HG03378 (cell line): ENCODE data around the gene NEK10.
"Not testable (repeated sequence)": the region's sequence is repeated elsewhere in the genome, so short reads cannot be mapped to it uniquely, and the experiment has no call there.

Experiments used
- ATAC-seq: cut with Tn5 transposase; IDR thresholded peaks from one replicate; pipeline ENCODE4 v1.9.1; 2021; ENCODE audit warnings: mild to moderate bottlenecking, moderate library complexity; ENCODE audit not compliant: unreplicated experiment

The NEK10 gene, protein sequence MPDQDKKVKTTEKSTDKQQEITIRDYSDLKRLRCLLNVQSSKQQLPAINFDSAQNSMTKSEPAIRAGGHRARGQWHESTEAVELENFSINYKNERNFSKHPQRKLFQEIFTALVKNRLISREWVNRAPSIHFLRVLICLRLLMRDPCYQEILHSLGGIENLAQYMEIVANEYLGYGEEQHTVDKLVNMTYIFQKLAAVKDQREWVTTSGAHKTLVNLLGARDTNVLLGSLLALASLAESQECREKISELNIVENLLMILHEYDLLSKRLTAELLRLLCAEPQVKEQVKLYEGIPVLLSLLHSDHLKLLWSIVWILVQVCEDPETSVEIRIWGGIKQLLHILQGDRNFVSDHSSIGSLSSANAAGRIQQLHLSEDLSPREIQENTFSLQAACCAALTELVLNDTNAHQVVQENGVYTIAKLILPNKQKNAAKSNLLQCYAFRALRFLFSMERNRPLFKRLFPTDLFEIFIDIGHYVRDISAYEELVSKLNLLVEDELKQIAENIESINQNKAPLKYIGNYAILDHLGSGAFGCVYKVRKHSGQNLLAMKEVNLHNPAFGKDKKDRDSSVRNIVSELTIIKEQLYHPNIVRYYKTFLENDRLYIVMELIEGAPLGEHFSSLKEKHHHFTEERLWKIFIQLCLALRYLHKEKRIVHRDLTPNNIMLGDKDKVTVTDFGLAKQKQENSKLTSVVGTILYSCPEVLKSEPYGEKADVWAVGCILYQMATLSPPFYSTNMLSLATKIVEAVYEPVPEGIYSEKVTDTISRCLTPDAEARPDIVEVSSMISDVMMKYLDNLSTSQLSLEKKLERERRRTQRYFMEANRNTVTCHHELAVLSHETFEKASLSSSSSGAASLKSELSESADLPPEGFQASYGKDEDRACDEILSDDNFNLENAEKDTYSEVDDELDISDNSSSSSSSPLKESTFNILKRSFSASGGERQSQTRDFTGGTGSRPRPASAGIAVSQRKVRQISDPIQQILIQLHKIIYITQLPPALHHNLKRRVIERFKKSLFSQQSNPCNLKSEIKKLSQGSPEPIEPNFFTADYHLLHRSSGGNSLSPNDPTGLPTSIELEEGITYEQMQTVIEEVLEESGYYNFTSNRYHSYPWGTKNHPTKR

DNA sequence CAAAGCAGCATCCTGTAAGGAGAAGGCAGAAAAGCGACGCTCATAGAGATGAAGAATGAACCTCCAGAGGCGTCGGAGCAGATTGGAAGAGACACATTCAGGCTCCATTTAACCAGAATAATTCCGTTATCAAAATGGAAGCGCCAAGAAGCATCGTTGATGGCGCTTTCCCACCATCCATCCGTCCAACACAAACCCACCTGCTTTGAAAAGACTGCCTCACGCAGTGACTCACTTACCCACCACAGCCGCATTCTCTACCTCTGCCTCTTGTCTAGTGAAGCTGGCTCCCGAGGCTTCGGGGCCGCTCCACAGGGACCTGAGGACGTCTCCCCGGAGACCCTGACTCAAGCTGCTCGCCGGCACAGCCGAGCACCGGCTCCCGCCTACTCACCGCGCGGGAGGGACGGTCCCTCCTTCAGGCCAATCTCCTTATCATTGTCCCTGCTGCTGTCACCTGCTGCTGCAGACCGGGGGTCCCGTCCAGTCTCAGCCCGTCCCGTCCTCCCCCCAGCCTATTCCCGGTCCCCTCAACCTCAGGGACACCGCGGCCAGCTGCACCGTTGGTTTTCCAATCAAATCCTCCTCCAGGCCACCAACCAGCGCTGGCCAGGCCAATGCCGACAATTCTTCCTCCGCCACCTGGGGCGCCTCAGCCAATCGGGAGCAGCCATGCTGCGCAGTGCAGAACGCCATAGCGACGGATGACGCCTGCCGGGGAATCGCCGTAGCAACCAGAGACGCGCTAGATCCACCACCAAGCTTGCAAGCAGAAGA is at the start of gene NEK10:
Gene NEK10 (minus strand): TSS at position 553 of the 777 bp plus-strand sequence. CDS start 16,501 bp downstream, outside the sequence.
- ATAC-seq: peak; percentile 100

DNA sequence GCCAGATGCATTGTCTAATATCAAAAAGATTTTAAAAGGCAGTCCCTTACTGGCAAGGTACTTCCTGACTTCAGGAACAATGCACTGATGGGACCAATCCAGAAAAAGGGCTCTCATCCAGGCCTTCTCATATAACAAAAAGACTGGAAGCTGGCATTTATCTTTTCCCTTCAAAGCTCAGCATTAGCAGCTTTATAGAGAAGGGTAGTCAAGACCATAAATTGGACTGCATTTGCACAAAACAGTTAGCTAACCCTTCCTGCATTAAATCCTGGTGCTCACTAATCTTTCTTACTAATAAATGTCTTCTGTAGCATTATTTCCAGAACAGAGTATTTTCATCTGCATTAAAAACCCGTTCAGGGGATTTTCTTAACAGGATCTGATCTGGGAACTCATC is 46.0 kb upstream of the NEK10 start:
- no peak for ATAC-seq

DNA sequence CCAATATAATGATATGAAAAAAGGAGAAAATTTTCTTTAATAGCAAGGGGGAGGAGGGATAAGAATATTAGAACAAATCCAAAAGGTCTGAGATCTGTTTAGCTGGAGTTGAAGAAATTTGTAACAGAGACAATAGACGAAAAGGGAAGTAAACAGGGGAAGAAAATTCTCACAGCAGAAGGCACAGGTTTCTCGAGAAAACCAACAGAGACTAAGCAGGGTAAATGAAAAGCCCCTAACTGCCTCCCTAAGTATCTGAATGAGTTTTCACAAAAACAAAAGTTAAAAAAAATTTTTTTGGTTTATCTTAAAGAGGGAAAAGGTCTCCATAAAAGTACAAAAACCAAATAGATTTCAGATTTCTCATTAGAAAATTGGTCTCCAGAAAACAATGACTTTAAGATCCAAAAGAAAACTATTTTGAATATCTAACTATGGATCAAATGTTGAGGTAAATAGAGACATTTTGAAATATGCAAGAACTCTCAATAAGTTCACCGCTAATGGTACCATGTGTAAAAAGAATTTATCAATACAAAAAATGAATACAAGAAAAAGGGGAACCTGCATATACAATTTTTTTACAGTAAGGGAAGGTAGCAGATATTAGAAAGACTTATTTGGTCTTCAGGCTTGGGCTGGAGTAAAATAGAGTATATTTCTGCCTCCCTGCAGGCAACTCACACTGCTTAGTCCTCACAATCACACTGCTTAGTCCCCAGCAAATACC is 23.9 kb upstream of the NEK10 start:
- peak; percentile 81 for ATAC-seq

DNA sequence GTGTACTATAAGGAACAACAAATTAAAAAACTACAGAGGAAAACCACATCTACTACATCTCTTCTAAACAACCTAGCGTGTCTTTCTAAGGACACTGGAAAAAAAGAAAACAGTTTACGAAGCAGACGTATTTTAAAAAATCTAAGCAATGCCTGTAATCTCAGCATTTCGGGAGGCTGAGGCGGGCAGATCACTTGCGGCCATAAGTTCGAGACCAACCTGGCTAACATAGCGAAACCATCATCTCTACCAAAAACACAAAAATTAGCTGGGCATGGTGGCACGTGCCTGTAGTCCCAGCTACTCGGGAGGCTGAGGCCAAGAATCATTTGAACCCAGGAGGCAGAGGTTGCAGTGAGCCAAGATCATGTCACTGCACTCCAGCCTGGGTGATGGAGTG is 23.2 kb upstream of the NEK10 start:
- not testable (repeated sequence) for ATAC-seq

DNA sequence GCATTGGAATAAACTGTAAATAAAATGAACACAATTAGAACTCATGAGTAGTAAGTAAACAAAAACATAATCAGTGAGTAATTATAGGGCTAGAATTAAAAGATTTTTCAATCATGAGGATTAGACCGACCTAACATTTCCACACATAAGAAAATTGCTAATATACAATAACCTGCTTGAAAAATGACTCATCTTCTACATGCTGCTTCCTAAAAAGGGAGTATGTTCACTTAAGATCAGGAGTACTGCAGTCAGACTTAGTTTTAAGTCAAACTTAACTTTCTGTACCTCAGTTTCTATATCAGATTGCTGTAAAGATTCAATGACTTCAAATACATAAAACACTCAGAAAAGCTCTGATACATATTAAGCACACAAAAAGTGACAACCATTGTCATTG is 22.6 kb upstream of the NEK10 start:
- no peak for ATAC-seq

DNA sequence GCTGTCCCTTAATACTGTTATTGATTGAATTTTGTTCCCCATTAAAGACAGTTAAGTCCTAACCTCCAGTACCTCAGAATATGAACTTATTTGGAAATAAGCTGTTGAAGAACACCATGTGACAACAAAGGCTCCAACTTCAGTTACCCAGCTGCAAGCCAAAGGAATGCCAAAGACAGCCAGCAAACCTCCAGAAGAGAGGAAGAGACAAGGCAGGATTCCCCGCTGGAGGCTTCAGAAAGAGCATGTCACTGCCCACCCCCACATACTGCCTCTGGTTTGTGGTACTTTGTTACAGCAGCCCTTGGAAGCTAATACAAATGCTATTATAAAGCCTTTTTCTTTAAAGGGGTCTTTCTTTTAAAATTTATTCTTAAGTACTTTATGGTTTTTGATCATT is 18.4 kb upstream of the NEK10 start:
- no peak for ATAC-seq

DNA sequence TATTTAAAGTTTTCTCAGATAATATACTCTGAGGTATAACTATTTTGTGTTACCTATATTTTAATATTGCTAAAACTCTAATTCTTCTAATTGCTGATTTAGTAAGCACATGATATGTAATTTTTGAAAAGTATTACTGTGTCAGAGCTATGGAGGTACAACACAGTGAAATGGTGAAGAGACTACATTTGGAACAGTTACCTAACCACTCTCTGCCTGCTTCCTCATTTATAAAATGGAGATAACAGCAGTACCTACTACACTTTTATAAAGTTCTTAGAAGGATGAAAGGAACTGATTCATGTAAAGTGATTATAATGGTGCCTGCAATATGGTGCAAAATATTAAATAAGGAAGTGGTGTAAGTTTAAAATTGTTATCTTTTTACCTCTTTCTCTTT is 16.3 kb upstream of the NEK10 start:
- no peak for ATAC-seq

DNA sequence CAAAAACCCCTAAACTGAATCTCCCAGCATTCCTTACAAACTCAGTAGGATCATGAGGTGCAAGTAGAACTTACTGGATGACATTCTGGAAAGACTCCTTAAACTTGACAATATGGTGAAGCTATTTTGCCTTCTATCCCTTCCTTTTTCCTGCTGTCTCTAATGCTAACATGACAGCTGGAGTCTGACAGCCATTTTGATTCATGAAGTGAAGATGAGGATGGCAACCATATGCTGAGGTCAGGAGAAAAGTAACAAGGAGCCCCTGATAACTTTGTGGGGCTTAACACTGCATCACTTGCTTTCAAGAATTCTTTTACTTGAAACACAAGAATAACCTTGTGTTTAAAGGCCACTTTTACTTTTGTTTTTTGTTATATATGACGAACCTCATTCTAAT is 15.0 kb upstream of the NEK10 start:
- no peak for ATAC-seq

DNA sequence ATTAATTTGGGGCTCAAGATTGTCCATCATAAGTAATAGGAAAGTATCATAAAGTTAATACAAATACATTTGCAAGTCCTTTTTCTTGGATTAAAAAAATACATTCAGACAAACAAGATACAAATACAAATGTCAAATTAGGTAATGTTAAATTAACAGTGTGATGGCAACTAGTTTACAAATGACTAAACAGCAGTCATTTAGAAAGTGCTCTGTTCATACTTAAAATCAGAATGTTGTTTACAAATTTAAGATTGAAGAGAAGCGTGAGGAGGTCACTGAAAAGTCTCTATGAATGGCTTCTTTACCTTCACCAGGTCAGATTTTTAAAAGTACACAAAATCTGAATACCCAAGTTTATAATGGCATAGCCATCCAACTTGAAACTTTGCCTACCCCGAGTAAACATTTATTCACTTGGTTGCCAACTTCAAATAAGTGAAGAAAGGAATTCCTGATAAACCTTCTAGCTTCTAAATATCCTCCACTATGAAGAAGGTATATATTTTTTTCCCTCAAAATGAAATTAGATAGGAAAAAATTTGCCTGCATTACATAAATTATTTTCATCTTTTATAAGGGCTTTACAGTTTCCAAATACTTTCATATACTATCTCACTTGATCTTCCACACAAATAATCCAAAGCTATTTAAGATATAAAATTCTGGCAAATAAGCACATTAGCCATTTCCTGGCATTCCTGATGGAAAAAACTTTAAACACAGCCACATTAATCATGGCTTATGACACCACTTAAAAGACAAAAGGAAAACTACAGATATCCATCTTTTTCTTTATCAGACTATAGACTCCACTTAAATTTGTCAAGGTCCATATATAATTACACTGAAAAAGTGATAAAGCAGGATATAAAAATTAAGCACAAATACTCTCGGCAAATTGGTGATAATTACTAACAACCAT is 11.5 kb upstream of the NEK10 start:
- ATAC-seq: no peak

DNA sequence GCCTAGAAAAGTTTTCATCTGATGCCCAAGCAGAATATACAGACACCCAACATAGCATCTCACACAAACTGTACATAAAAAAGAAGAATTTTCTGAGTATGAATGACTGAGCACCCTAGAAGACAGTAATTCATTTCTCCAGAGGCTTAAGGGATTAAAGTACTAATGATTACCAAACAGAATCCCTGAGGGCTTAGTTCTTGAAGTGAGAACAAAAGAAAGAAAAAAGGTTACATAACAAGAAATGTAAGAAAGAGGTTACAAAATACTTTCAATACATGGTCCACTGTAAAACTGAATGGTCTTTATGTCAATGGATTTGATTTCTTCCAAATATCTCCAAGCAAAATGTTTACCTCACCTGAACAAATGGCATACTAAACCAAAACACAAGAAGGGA is 9.1 kb upstream of the NEK10 start:
- no peak for ATAC-seq

DNA sequence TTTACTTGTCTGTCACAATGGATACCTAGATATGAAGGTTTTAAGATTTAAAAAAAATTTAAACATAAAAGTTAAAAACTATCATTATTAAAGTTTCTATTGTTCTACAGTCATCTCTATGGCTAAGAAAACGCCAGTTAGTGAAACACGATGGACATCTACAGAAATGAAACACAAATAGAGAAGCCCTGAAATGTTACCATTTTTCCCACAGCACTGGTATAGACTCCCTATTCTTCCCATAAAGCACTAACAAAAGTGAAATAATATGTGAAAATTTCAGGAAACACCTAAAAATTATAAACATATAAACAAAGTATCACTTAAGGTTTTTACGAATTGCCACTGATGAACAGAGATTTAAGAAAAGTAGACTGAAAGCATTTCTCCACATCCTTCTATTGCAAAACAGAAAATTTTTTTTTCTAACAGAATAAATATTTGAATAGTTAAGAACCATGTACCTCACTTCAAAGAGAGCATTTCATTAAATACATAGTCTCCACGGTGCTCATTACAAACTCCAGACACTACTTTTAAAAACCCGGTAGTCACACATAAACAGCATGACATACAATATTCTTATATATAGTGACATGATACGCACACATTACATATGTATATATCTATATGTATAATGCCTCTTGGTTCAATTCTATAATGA is 7.1 kb upstream of the NEK10 start:
- ATAC-seq: no peak

DNA sequence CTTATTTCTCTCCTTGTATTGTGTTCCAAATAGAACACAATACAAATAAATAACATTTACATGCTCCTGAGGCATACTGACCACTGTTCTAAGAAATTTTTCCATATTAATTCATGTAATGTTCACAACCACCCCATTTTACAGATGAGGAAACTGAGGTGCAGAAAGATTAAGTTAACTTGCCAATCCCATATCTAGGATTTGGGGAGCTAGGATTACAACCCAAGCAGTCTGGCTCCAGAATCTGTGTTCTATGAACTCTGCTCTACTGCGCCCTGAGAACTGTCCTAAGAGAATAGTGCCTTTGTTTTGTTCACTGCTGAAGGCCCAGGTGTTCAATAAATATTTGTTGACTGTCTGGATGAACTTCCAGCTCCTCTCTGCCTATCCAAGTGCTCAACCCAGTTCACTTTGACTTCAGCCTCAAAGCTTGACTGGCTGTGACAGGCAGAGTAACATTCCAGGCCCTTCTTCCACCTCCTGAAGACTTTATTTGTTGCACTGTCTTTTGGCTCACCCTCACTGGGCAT is 3.1 kb downstream of the NEK10 start:
- no peak for ATAC-seq

DNA sequence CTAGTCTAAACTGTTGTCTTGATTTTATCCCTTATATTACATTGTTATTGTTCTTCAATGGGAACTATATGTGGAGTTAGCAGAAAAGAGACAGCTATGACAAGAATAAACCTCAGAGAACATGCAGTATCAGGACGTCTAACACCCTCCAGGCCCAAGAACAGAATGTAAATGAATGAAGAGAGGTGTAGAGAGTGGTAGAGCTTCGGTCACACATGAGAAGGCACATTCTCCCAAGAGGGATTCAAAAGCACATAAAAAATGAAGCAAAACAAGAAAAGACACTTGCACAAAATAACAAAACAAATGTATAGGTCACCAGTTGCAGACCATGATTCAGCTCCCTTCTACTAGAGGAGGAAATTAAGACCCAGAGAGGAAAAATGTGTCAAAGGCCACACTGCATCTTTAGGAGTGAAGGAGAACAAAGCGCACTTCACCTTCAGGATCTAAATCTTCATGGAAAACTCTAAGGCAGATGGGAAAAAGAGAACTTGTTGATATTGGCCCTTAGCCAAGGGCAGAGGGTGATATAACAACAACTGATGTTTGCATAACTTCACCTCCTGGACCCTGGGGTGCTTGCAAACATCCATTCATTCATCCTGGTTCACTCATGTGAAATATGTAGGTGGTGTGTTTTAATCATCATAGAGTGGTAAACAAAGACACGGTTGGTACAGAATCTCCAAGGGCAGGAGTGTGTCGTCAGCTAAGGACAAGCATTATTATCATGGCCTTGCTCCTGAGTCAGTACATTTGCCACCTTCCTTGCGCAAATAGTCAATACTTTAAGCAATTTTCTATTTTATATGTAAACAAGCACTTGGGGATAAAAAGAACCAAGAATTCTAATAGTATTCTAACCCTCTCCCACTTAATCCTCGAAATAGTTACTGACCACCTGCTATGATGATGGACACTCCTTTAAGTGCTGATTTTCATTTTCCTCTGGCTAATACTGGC is 8.8 kb downstream of the NEK10 start:
- ATAC-seq: peak; percentile 62

DNA sequence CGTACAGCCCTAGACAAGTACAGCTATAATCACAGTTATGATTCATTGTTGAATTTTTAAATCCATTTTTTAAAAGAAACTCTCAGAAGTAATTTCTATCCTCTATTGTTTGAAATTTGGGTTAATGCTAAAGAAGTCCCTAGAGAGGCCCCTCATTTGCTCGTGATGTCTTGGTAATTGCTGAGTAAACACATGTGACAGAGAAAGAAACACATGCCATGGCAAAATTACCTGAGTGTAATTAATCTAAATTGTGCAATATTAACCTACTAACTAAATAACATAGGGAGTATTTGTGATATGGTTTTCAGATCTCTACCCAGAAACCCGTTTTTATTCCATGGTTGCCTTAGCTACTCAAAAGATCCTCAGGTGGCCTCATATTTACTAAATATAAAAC is 10.8 kb downstream of the NEK10 start:
- no peak for ATAC-seq

DNA sequence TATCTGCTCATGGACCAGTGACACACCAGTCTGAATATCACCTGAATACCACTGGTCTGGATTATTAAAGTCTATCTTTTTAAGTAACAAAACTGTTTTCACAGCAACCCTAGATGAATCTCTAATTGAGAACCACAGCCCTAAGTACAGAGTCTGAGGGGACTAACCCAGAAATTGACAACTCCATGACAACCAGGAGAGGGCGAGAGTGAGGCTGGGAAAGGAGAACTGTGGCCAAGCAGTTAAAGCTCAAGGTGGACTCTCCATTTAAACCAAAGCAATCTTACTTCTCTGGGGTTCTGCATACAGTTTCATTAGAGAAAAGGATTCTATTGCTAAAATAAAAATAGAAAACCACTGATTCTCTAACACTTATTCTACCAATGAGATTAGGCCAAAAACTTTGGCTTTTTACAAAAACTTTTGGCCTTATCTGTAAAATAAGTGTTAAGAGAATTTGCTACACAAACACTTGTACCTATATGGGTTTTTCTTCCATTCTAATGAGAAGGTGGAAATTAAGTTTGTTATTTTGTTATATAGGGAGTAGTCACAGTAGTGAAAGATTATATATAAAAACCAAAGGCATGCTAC is 11.4 kb downstream of the NEK10 start:
- peak; percentile 85 for ATAC-seq

DNA sequence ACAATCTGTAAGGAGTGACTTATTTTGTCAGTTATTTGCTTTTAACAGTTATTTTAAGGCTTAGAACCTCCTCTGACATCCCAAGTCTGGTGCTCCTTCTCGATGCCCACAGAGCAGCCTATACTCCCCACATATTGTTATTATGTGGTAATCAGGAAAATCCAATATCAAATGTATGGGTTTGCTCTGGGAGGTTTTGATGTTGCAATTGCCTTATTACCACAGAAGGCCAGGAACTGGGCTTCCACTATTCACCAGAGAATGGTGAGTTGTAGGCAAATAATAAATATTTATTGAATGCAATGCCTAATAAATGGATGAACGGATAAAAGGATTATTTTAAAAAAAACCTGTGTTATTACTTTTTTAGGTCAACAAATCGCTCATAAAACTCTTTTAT is 12.2 kb downstream of the NEK10 start:
- ATAC-seq: no peak
